NCI-H146 treated with DMSO at 0.1 percent for 48 hours (cell line): ENCODE results near the gene HORMAD1.
"Not testable (repeated sequence)": the region's sequence is repeated elsewhere in the genome, so short reads cannot be mapped to it uniquely, and the experiment has no call there.

ENCODE experiments used
- DNase-seq: peaks from one replicate; lab custom pipeline; 2025; ENCODE audit not compliant: unreplicated experiment; lab: John Stamatoyannopoulos, UW

Gene HORMAD1

GRCh38 chr1:150720703-150721102, at the start of gene HORMAD1:
HORMAD1 (minus strand) TSS chr1:150720895; CDS start chr1:150719505, 1,390 bp downstream.
- no peak for DNase-seq

- not testable (repeated sequence) for DNase-seq
These were observed 47.0 kb upstream of the HORMAD1 start for GRCh38 chr1:150767704-150768103.

GRCh38 chr1:150765977-150766301, 45.2 kb upstream of the HORMAD1 start:
- not testable (repeated sequence) for DNase-seq

DNA sequence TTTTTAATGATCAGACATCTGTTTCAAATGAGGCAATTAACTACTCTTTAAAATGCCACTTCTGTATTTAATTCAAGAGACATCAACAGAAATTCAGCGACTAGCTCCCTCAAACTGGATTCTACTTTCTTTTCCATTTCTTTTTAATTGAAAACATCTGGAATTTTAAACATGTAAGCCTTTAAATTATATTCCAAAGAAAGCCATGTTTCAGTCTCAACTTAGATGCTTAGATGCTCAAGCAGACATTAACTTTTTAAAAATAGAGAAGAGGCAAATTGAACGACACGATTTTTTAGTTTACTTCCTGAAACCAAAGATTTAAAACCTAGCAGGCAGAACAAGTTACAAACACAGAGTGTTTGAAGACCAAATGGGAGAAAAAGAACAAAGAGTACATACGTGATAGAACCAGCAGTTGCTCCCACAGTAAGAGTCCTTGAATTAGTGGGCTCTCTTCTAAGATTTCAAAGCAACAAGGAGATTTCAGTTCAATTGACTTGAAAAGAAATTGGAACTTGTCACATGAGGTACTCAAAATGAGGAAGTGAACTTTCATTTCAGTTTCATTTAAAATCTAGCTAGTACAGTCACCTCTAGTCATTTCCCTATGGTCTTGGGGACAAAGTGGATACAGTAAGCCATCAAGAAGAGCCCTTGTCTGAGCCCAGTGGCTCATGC, 44.7 kb upstream of the HORMAD1 start, which contains the start of gene CTSS:
TSS of gene CTSS (minus strand) at position 483 of the 681 bp plus-strand sequence. CDS start 1,015 bp downstream, outside the sequence.
- no peak for DNase-seq

DNA sequence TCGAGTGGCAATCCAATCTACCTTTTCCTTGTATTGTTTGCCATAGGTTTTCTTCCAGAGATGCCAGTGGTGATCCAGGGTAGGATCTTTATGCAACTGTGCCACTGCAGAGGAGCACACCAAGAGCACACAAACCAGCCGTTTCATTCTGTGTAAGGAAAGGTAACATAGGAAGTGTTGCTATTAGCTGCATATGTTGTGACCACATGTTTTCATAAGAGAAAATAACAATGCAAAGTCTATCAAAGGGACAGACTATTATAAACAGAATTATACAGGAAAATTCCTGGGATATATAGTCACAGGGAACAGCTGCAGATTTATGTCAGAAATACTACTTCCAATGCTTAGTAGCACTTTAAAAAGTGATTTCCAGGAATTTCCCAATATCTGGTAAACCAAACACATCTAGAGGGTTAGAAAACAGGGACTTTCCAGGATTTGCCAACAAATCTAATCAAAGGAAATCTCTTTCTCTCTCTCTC, 44.0 kb upstream of the HORMAD1 start:
- no peak for DNase-seq

GRCh38 chr1:150763018-150763417, 42.3 kb upstream of the HORMAD1 start:
- no peak for DNase-seq

DNA sequence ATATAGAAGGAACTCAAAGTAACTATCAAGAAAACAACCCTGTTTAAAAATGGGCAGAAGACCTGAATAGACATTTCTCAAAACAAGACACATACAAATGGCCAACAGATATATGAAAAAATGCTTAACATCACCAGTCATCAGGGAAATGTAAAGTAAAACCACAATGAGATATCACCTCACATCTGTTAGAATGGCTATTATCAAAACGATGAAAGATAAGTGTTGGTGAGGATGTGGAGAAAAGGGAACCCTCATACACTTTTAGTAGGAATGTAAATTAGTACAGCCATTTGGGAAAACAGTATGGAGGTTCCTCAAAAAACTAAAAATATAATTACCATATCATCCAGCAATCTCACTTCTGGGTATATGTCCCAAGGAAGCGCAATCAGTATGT, 41.9 kb upstream of the HORMAD1 start:
- no peak for DNase-seq

GRCh38 chr1:150761801-150762200, 41.1 kb upstream of the HORMAD1 start:
- no peak for DNase-seq

DNA sequence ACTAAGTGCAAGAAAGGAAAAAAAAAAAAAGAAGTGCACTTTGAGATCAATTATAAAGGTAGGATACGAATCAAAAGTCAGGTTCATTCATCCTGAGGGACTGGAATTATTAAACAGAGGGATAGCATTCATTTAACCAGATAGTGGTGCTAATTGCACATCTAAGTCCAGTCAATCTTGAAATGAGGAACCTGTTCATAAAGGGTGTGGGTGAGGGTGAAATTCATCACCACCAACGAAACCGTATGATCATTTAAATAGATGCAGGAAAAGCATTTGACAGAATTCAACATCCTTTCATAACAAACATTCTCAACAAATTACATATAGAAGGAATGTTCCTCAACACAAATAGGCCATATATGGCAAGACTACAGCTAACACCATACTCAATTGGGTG, 39.3 kb upstream of the HORMAD1 start:
- DNase-seq = no peak

- DNase-seq = no peak
These were observed 32.7 kb upstream of the HORMAD1 start for GRCh38 chr1:150753416-150753815.

DNA sequence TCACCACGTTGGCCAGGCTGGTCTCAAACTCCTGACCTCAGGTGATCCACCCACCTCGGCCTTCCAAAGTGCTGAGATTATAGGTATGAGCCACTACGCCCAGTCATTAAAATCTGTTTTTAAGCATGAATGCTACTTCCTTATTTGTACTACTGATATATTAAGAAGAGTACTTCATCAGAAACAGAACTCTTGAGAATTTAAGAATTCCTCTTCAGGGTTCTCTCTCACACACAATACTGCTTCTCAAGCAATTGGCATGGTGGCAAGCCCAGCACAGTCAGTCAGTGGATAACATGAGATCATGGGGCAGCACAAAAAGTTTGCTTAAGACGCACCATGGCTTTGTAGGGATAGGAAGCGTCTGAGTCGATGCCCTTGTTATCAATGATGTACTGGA, 30.7 kb upstream of the HORMAD1 start:
- DNase-seq = no peak

- no peak for DNase-seq
These were observed 29.1 kb upstream of the HORMAD1 start for GRCh38 chr1:150749720-150750311.

GRCh38 chr1:150748878-150749719, 28.4 kb upstream of the HORMAD1 start:
- DNase-seq = no peak

- DNase-seq = no peak
These were observed 9.5 kb upstream of the HORMAD1 start for GRCh38 chr1:150730130-150730721.

DNA sequence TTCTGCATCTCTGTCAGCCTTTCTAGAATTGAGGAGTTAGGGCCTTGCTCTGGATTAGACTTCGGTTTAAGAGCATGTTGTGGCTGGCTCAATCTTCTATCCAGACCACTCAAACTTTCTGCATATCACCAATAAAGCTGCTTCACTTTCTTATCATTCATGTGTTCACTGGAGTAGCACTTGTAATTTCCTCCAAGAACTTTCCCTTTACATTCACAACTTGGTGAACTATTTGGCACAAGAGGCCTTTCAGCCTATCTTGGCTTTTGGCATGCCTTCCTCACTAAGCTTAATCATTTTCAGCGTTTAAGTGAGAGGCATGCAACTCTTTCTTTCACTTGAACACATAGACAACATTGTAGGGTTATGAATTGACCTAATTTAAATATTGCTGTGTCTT, 3.6 kb upstream of the HORMAD1 start:
- DNase-seq = no peak

GRCh38 chr1:150720098-150720497, 597 bp downstream of the HORMAD1 start:
- no peak for DNase-seq

DNA sequence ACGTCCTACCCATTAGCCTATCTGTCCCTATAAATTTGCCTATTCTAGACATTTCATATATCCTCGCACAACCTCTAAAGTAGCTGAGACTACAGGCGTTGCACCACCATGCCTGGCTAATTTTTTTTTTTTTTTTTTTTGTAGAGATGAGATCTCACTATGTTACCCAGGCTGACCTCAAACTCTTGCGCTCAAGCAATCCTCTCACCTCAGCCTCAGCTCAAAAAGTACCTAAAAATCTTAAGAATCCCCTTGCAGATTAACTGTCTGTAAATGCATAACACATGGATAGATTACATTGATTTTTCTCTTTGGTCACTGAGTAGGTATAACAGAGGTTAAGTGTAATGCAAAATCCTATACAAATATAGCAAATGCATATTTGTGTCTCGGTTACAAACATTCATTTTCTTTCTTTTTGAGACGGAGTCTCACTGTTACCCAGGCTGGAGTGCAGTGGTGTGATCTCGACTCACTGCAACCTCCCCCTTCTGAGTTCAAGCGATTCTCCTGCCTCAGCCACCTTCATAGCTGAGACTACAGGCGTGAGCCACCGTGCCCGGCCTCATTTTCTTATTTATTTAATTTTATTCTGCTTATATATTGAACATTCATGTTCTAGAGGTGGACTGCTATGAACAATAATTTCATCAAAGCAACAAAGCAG, 2.3 kb downstream of the HORMAD1 start:
- no peak for DNase-seq

GRCh38 chr1:150709031-150709430, 11.7 kb downstream of the HORMAD1 start:
- DNase-seq = not testable (repeated sequence)

DNA sequence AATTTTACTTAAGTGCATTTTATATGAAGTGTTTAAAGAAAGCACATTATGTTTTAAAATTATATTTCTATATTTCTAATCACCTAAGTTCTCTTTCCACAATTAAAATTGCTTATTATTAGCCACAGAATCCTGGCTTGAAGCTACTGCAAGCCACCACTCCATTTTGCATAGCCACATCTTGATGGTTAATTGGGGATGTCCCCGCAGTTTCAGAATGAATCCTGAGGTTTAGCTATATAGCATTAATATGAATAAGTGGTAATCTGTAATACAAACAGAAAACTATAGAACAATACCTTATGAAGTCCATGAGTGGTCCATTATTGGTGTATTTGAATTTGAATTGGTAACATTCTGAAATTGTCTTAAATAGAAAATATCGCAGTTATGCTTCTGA, 12.1 kb downstream of the HORMAD1 start:
- no peak for DNase-seq

DNA sequence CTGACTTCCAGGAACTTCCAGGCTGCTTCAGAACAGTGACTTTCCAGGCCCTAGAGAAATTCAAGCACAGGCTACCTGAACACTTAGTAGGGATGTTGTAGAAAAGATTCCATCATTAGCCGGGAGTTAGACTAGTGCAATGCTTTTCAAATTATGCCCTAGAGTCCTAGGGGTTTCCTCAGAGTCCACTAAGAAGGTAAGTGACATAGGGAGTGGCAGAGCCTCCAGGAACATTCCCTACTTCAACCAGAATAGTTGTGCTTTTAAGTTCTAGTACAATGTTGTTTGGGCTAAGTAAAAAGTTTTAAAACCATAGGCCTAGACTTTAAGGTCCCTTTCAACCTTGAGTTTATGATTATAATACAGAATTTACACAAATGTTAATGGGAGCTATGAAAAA, 14.6 kb downstream of the HORMAD1 start:
- no peak for DNase-seq

GRCh38 chr1:150703427-150703826, 17.3 kb downstream of the HORMAD1 start:
- no peak for DNase-seq
